ELR (cell line): ENCODE results near the gene PDE8B.
A peak's percentile ranks its signal among the peaks of the same experiment; 100 is the strongest.

Source experiments
- DNase-seq: peaks from one replicate; pipeline ENCODE4 v3.0.0-alpha.2; 2015; ENCODE audit warnings: low read depth

Gene PDE8B, protein sequence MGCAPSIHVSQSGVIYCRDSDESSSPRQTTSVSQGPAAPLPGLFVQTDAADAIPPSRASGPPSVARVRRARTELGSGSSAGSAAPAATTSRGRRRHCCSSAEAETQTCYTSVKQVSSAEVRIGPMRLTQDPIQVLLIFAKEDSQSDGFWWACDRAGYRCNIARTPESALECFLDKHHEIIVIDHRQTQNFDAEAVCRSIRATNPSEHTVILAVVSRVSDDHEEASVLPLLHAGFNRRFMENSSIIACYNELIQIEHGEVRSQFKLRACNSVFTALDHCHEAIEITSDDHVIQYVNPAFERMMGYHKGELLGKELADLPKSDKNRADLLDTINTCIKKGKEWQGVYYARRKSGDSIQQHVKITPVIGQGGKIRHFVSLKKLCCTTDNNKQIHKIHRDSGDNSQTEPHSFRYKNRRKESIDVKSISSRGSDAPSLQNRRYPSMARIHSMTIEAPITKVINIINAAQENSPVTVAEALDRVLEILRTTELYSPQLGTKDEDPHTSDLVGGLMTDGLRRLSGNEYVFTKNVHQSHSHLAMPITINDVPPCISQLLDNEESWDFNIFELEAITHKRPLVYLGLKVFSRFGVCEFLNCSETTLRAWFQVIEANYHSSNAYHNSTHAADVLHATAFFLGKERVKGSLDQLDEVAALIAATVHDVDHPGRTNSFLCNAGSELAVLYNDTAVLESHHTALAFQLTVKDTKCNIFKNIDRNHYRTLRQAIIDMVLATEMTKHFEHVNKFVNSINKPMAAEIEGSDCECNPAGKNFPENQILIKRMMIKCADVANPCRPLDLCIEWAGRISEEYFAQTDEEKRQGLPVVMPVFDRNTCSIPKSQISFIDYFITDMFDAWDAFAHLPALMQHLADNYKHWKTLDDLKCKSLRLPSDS

DNA sequence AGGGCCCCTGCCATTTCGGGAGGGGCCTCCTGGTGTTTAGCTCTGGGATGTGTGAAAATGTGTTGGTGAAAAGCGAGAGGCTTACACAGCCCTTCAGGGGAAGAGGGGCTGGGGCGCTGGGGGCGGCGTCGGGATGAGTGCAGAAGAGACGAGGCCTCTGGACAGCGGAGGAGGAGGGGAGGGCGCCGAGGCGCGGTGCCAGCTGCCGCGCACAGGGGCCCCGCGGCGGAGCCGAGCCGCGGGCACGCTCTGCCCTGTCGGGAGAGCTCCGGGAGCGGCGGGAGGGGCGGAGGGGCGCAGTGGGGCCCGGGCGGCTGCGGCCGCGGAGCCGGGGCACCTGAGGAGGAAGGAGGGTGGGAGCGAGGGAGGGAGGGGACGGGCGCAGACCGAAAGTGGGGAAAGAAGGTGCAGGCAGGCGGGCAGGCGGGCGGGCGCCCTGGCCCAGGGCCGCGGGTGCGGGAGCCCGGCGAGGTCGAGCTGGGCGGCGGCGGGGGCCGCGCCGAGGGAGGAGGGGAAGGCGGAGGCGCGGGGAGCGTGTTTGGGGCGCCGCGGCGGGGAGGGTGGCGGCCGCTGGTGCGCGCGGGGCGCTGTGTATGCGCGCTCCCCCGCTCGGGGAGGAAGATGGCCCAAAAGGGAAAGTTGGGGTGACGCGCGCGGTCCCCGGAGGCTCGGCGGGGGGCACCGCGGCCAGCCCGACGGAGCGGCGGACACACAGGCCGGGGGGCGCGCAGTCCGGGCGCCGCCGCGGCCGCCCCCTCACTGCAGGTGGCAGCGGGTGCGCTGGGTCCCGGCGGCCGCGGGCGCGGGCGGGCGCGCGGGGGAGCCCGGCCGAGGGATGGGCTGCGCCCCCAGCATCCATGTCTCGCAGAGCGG lies at the start of gene PDE8B:
TSS of gene PDE8B (plus strand) at position 590 of the 873 bp plus-strand sequence. CDS start at position 836, 246 bp downstream.
- peak; percentile 5 for DNase-seq

DNA sequence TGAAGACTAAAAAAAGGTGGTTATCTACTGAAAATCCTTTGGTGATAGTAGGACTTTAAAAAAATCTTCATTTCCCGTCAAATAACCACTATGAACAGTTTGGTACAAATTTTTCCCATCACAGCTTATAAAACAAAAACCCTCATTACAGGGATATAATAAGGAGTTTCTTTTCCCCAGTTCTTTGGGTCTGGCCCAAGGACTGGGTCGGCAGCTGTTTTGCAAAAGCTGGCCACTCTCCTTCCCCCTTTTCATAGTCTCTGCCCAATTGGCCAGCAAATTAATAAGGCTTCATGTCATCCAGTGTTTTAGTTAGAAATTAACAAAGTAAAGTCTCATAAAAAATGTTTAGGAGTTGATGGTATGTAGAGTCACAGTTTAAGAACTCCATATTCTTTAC lies 47.0 kb upstream of the PDE8B start:
- no peak for DNase-seq

DNA sequence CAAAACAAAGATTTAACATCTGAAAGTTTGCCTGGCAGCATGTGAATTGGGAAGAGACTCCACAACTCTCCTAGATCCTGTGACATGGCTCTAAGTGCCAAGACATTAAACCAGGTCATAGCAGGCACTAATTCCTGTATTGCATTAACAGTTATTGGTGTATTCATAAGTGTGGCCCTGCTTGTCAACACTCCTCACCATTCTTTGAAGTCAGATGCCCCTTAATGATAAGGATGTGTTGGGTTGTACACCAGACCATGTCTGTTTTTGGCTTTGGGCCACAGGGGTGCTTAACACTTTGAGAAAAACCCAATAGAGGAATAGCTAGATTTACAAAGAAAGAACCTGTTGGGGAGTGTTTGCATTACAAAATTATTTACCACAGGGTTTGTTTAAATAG lies 43.4 kb upstream of the PDE8B start:
- DNase-seq: no peak

DNA sequence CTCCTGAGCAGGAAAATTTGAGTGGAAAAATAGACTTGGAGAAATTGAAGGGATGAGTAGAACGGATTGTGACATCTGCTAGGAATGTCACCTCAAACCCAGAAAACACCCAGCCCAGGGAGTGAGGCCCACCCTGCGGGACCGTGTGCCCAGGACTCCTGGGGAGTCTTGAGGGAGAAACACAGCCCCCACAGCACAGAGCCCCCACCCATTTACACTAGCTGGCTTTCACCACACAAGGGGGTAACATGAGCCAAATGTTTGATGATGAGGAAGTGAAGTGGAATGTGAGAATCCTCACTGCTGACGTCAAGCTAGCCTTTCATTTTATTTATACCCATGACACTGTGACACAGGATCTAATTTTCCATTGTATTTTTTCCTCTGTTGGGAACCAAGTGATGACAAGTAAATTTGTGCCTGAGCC lies 42.8 kb upstream of the PDE8B start:
- peak; percentile 82 for DNase-seq

DNA sequence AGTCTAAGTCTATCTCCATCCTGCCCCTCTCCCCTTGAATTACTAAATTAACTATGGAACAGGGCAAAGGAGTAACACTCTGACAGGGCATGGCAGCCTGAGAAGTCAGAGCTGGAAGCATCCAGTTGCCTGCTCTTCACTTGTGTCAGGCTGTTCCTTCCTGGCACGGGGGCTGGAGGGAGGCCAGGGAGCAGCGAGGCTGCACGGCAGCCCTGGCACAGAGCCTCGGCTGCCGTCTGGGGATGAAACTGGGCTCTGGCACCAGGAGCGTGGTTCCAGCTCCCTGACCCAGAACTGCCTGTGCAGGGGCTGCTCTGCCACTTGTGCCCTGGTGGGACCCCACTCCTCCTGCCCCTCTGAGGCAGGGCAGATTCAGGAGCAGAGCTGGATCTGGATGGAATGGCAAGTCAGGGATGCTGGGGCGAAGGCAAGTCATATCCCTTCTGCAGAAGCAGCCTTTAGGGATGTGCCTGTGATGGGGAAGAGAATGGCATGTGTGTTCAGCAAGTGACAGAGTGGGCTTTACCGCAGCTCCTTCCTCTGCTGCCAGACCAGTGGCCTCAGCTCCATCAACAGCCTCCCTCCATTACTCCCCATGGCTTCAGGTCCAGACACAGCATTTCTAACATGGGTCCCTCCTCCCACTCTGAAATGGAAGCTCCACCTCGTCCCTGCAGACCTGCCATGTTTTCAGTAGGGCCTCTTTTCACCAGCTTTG lies 42.2 kb upstream of the PDE8B start:
- DNase-seq: peak; percentile 54

DNA sequence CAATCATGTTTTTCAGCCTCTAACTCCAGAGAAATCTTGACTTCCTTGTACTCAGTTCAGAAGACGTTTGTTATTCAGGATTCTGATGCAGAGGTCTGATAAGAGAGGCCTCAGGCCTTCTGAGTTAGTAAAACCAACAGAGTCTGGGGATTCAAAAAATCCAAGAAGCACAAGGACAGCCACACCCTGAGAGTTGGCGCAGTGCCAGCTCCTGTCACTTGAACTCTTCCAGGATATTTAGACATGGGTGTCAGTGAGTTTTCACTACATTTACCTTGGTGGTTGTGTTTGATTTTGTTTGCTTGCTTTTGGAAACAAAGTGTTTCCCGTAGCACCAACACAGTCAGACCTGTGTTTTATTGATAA lies 41.6 kb upstream of the PDE8B start:
- DNase-seq: peak; percentile 13

DNA sequence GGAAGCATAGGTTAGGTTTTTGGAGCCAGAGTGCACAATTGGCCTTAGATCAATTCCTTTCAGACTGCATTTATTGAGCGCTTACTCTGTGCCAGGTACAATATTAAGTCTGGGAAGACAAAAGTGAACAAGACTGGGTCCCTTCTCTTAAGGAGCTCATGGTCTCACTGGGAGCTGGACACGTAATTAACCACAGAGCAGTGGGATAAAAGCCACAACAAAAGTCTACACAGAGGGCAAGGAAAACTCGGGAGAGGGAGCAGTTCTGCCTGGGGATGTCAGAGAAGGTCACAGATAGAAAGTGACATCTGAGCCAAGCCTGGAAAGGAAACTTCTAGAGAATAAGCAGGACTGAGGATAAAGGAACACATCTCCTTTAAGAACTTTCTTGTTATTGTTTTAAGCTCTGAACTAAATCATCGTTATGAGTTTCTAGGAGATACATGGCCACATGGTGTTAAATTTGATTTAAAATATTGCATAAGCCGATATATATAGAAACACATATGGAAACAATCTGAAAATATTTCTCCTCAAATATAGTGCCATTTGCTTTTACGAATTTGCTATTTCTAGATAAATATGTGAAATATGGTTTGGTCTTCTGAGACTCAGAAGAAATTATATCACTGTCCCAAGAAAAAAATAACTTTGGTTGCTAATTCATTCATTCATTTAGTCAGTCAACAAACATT lies 40.1 kb upstream of the PDE8B start:
- no peak for DNase-seq

DNA sequence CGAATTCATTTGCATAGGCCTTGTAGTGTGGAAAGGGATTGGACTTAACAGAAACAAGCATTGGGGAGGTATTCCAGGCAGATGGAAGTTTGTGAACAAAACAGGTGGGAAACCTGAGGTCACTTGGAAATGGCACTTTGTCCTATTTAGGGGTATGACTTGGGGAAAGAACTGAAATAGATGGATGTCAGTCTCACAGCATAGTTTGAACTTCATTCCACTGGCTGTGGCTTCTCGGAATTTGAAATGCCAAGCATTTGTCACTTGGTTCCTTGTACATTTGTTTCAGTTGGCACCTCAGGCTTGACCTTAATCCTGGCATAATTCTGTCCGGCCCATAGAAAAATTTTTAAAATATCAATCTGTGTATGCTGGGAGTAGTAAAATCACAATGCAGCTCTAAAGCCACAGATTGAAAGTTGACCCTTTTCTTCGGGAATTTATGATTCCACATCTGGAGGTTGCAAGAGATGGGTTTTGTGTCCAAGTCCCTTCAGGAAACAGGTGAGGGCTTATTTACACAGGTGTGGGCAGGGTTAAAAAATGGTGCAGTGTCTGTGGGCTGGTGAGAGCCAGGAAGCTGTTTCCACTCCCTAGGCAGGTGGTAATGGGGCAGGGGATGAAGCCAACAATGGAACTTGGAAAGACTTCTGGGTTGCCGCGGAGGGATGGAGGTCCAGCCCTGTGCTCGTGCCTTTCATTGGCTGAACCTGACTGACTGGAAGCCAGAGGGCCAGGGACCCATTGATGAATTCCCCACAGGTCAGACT lies 39.2 kb upstream of the PDE8B start:
- DNase-seq: no peak

DNA sequence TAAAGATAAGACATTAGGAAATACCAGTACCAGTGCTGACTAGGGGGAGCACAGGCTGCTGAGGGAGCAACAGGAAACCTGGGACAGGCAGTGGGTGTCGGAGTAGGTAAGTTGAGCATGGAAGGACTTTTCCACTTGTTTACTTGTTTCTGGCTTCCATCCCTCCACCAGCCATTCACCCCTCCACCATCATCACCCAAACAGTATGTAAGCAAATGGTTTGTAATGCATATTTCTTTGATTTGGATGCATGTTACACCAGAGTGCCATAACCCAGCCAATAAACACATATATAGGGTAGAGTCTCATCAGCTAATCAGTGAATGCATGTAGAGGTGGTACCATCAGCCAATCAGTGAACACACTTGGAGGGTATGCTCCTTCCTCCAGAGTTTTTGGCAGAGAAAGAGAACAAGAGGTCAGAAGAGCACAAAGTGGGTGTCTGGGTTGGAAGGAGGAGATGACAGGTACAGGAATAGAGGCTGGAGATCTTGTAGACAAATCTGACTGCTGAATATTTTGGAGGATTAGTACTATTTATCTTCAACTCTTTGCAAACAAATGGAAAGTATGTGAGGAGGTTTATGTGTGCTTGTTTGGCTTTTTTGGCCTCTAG lies 37.7 kb upstream of the PDE8B start:
- DNase-seq: no peak

DNA sequence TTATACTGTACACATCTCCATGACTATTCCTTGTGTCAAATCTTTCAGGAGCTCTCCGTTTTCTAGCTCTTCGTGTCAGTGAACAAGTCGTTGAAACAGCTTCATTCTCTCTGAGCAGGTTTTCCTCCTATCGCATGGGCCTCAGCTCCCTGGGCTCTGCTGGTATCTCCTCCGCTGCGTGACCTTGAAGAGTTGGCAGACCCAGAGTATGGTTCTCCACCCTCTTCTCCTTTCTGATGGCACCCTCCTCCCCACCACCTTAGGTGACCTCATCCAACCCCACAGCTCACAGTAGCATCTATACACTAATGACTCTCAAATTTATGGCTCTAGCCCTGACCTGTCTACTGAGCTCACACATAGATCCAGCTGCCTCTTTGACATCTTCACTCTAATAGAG lies 36.0 kb upstream of the PDE8B start:
- no peak for DNase-seq

DNA sequence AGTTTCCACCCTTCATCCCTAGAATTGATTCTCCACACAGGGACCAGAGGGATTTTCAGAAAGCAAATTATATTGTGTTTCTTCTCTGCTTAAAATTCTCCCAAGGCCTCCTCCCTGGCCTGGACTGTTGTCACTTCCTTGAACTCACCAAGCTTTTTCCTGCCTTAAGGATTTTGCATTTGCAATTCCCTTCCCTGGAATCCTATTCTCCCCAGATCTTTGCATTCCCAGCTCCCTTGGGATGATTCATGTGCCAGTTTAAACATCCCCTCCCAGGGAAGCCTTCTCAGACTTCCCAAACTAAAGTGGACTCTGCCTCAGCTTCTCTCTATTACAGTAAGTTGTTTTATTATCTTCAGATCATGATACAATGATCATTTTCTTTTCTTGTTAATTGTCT lies 35.2 kb upstream of the PDE8B start:
- no peak for DNase-seq

DNA sequence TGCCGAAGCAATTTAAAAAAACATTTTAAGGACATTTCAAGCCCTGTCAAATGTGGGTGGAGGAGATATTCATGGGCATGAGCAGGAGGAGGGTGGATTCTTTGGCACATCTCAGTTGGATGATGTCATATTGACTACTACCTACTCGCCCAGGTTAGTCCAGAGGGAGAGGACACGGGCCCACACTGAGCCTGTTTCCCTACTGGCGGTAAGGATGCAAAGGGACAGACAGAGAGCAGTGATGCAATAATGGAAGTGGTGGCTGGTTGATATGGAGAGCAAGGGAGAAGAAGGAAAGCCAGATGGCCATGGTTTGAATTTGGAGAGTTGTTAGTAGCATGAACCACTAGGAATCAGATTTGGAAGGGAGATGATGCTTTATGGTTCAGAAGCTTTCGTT lies 34.1 kb upstream of the PDE8B start:
- no peak for DNase-seq

DNA sequence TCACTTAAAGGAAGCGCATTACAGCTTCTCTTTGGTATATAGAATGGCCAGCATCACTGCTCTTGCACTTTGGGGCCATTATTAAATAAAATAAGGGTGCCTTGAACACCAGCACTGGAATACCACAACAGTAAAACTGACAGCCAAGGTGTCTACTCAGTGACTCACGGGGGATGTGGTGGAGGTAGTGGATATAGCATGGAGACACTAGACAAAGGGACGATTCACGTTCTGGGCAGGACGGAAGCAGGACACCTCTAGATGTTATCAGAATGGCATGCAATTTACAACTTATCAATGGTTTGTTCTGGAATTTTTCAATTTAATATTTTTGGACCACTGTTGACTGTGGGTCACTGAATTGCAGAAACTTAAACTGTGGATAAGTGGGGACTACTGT lies 32.9 kb upstream of the PDE8B start:
- DNase-seq: peak; percentile 13

DNA sequence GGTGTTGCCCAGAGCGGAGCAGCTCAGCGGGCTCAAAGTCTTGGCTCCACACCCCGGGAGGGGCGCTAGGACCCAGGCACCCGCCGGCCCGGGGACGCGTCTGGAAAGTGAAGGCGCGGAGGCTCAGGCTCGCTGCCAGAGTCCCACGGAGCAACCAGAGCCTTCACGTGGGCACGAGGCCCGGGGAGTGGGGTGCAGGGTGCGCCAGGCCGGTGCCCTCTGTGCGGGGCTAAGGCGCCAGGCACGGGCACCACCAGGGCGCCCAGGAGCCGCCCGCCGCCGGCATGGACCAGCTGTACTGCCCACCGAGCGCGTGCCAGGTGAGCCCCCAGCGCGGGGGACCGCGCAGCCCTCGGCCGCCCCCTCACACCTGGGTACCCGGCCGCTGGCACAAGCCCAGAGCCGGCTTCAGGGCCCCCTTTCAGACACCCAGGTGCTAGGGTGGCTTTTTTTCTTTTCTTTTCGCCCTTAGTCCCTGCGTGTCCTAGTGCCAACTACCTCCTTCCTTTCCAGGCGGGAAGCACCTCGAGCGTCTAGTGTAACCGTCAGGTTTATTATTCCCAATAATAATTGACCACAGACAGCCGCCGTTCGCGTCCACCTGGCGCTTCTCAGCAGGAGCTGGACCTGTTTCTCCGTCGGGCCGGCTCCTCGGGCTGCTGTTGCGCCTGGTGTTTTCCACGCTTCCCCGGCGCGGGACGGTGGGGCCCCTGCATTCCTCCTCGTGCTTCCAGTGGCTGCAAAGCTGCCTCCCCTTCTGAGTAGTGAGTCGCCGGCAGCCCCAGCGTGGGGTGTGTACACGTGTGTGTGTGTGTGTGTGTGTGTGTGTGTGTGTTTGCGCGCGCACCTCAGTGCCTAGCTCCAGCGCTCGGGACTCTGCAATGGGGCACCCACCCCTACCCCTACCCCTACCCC lies 30.1 kb upstream of the PDE8B start:
- DNase-seq: peak; percentile 3

DNA sequence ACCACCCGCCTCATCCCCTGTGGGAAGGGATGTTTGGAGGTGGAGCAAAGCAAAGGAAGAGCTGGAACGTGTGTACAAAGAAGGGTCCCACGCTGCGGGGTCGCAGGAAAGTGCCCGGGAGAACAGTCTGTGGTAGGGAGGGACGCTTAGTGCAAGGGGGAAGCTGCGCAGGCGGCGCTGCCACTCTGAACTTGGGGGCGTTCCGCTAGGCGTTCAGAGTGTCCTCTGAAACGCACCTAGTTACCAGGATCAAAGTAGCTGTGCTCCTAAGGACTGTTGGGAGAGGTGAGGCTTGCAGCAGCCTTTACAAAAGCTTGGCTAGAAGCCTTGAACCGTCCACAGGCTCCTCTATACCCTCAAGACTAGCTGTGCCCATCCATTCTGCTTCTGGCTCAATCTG lies 29.3 kb upstream of the PDE8B start:
- no peak for DNase-seq

DNA sequence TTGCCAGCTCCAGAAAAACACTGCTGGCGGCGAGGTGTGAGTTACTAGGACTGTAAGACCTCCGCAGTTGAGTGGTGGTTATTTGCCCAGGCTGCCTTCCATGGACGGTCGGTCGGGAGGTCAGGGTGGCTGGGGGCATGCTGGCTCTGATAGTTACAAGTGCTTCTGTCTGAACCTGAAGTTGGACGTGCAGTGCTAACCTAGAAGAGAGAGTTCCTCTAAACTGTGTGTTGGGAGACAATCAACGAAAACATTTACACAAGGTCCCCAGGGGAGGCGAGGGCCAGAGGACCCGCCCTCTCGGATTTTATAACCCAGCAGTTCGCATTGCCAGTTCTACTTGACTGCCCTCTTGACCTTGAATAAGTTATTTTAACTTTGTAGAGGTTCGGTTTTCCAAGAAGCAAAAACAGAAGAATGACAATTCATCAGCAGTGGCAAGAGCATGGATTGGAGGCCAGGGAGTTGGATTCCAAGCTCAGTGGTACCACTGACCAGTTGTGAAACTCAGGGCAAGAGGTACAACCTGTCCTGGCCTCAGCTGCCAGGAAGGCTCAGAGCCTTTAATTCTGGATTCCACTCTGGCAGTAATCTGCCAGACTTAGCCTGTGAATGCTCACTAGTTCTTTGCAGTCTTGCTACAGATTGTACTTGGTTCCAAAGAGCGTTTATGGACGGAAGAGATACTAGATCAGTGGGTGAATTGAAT lies 28.7 kb upstream of the PDE8B start:
- no peak for DNase-seq

DNA sequence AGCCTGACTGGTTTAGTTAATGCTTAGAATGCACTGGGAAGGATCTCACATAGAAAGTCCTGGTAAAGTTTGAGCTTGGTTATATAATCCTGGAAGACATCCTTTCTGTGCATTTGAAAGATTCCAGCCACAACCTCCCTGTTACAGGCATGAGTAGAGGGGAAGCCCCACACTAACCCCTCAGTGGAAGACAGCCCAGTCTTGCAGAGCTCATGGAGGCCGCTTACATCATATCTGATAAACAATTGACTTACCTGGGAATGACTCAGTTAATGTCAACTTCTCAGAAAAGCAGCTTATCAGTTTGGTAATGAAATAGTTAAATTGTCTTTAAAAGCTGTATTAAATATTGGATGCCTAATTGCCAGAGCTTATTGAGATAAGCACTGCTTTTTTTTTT lies 28.1 kb upstream of the PDE8B start:
- no peak for DNase-seq
